Globus pallidus (tissue), 1 donor: ENCODE data around the gene SH3D19.
A peak's percentile ranks its signal among the peaks of the same experiment; 100 is the strongest.

Experiments used
- DNase-seq: peaks from one replicate; pipeline ENCODE4 v3.0.0-alpha.2; 2015; ENCODE audit warnings: low spot score

Gene SH3D19, protein sequence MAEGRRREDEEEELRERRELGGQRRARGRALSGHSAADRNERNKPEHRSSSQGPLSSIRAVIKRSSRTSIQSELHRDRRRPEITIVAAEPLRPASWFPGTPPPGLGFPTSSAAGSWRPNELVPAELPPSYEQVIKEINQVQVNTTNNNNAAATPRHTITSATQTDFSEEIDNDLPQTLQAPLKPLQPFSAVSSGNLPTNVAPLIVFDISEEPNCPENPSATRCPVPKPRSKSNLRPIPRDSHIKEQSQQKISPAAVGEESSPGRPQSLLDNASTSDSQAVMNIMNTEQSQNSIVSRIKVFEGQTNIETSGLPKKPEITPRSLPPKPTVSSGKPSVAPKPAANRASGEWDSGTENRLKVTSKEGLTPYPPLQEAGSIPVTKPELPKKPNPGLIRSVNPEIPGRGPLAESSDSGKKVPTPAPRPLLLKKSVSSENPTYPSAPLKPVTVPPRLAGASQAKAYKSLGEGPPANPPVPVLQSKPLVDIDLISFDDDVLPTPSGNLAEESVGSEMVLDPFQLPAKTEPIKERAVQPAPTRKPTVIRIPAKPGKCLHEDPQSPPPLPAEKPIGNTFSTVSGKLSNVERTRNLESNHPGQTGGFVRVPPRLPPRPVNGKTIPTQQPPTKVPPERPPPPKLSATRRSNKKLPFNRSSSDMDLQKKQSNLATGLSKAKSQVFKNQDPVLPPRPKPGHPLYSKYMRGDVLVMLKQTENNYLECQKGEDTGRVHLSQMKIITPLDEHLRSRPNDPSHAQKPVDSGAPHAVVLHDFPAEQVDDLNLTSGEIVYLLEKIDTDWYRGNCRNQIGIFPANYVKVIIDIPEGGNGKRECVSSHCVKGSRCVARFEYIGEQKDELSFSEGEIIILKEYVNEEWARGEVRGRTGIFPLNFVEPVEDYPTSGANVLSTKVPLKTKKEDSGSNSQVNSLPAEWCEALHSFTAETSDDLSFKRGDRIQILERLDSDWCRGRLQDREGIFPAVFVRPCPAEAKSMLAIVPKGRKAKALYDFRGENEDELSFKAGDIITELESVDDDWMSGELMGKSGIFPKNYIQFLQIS

DNA sequence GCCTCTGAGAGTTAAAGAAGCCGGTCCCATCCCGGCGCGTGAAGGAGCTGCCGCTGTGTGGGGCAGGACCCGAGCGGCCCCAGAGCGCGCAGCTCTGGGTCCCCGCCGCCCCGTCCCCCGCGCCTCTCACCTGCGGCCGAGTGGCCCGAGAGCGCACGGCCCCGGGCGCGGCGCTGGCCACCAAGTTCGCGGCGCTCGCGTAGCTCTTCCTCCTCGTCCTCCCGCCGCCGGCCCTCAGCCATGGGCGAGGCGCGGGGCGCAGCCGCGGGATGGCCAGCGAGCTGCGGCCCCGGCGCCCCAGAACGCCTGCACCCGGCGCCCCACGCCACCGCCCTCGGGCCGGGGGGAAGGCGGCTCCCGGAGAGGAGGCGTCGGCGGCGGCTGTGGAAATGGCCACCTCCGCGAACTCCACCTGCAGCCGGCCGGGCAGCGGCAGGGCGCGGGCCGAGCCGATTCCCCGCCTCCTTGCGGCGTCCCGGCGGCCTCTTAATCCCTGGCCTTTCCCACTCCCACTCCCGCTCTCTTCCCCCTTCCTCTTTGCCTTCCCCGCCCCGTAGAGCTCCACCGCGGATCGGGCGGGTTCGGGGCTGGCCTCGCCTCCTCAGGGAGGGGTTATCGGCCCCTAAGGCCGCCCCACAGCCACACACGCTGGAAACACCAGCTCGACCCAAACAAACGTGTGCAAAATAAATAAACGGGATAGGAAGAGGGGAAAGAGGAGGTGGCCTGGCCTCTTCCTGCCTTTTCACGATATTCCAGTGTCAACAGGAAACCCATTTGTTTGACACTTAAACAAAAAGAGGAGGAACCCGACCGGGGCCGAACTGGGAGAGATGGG, at the start of gene SH3D19:
TSS of gene SH3D19 (minus strand) at position 495 of the 838 bp plus-strand sequence. CDS start at position 242, 253 bp downstream.
- peak; percentile 73 for DNase-seq

- peak; percentile 80 for DNase-seq
Measured at GRCh38 chr4:151362404-151363164, 37.2 kb upstream of the SH3D19 start.

GRCh38 chr4:151361966-151362365, 36.6 kb upstream of the SH3D19 start:
- no peak for DNase-seq

- DNase-seq, result no peak
Measured at GRCh38 chr4:151361126-151361525, 35.7 kb upstream of the SH3D19 start.

DNA sequence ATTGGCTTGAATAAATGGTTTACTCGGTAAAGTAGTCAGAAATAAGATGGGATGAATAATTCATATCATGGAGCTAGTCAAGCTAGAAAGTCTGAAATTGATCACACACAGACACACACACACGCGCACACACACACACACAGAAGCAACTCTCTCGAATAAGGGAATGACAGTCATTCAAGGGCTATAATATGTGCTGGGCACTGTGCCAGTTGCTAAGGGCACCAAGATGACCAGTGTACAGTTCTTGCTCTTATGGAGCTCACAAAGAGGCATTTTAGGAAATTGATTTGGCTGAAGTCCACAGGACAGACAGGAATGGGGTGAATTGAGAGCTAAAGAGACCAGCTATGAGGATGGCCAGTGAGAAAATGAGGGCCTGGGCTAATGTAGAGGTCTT, 34.2 kb upstream of the SH3D19 start:
- DNase-seq, result peak; percentile 49

DNA sequence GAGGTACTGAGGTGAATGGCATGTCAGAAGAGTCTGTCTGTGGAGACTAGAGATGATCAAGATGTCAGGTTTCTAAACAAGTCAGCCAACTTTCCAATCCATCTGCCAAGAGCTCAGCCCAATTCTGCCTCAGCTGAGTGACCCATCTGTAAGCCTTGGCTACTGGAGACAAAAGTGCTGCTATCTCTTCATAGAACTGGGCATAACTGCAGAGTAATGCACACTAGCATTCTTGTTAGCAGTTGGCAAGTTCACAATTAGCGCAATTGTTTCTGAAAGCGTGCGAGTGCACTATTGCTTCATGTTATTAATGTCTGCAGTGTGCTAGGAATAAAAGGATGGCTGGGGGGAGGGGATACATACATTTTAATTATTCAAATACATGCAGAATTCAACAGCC, 32.9 kb upstream of the SH3D19 start:
- DNase-seq, result peak; percentile 98

- no peak for DNase-seq
Measured at GRCh38 chr4:151356510-151356909, 31.1 kb upstream of the SH3D19 start.

- DNase-seq, result no peak
Measured at GRCh38 chr4:151355155-151355554, 29.8 kb upstream of the SH3D19 start.

DNA sequence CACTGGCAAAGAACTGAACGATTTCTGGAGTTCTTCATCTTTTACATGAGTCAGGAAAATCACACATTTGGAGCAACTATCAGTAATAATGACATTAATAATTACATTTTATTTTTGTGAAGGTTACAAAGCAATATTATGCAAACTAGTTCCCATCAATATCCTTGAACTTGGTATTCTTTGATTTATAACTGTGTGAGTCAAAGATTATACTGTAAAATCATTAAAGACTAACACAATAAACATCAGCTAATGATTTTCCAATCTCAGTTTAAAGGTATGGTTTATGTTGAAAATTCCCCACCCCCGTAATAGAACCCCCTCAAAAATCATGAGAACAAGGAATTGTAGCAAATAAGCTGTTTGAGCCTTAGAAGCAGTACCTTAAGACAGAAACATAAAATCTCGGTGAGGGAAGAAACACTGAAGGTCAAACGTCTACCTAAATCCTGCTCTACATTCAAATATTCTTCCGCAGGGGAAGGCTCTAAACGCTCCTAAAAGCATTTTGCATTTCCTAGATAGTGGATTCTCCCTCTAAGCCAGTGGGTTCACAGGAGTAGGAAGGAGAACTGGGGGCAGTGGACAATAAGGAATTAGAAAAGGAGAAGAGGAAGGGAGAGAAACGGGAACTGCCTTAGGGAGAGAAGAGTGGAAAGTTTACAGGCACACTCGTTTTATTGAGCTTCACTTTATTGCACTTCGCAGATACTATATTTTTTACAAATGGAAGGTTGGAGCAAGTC, 22.3 kb upstream of the SH3D19 start:
- no peak for DNase-seq

DNA sequence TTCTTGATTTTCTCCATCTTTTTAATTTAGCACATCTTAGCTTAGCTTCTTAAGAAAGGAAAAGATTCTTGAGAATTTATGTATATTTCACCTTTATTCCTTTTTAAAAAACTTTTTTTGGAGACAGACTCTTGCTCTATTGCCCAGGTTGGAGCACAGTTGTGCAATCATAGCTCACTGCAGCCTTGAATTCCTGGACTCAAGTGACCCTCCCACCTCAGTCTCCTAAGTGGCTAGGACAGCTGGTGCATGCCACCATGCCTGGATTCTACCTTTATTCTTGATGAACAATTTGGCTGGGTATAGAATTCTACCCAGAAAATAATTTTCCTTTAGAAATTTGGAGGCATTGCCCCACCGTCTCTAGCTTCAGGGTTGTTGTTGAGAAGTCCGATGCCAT, 19.5 kb upstream of the SH3D19 start:
- DNase-seq, result no peak

DNA sequence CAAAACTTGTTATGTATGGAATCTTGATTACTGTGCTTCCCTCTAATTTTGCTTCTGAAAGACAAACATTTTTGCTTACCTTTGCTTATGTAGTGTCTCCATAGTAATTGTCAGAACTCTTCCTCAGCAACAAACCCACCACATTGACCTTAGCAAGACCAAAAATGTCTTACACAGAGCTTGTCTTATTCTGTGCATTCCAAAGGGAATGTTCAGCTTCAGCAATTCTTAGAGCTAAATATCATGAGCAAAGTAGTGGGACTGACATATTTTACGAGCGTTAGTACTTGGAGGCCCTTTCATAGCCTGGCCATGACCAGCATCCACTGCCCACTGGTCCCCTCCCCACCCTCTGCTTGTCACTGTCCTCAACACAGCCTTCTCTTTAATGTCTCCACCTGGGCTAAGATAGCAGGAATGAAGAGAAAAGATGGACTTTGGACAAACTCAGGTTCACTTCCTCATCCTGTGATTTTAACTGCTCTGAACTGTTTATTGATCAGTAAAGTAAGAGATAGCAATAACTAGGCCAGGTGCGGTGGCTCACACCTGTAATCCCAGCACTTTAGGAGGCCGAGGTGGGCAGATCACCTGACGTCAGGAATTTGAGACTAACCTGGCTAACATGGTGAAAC, 15.5 kb upstream of the SH3D19 start:
- DNase-seq, result no peak

DNA sequence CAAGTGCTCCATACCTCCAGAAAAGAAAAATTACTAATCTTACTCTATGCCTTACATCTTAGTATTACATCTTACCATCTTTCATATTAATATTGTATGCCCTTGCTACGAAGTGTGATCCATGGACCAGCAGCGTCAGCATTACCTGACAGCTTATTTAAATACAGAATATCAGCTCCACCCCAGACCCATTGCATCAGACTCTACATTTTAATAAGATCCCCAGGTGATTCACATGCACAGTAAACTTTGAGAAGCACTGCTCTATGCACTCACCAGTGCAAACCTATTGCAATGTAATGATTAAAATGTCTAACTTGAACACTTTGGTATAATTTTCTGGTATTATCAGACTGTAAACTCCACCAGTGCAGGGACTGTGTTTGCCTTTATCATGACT, 14.1 kb upstream of the SH3D19 start:
- DNase-seq, result no peak

DNA sequence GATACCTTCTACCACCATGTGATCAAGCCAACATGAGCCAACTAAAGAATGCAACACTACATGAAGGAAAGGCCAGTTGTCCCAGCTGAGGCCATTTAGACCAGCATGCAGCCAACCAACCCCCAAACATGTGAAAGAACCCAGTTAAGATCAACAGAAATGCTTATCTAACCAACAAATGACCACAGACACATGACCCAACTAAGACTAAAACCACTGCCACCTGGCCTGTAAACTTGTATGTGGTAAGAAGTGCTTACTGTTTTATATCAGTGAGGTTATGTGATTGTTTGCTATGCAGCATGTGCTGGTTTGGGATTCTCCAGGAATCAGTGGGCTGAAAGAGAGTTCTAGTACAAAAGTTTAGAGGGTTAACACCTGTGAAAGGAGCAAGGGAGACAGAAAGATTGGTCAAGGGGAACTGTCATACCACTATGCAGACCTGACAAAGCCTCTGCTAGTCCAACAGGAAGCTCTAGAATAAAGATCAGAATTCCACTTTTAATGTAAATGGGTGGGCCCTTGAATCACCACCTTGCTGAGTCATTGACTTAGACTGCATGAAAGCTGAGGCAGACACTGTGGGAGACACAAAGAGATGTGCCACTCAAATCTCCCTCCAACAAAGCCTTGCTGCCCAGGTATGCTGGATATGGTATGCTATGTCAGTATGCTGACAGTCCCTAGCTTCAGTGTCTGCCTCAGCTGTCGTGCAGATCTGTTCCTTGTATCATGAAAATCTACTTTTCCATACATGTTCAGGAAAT, 6.1 kb upstream of the SH3D19 start:
- DNase-seq, result no peak

GRCh38 chr4:151329217-151330007, 4.0 kb upstream of the SH3D19 start:
- DNase-seq, result no peak

DNA sequence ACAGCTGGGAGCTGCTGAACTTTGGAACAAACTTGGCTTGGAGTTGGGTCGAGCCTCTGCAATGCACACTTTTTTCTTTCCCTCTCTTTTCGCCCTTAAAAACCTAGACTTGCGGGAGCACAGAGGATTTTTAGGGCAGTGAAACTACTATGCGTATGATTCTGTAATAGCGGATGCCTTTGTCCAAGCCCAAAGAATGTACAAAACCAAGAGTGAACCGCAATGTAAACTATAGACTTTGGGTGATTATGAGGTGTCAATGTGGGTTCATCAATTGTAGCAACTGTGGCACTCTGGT, 493 bp upstream of the SH3D19 start:
- DNase-seq, result no peak

DNA sequence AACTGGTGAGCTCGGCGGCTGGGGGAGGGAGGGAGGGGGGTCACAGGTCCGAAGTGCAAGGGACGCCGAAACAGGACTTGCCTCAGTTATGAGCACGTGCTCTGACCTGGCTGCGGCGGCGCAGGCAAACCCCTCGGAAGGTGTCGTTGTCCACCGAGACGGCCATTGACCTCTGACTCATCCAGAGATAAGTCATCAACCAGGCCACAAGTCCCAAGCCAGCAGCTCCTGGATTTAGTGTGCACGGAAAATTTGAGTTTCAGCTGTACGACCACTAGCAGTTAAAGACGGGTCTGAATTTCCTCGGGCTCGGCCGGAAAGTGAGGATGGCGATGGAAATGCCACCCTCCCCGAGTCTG, 674 bp downstream of the SH3D19 start:
- no peak for DNase-seq

DNA sequence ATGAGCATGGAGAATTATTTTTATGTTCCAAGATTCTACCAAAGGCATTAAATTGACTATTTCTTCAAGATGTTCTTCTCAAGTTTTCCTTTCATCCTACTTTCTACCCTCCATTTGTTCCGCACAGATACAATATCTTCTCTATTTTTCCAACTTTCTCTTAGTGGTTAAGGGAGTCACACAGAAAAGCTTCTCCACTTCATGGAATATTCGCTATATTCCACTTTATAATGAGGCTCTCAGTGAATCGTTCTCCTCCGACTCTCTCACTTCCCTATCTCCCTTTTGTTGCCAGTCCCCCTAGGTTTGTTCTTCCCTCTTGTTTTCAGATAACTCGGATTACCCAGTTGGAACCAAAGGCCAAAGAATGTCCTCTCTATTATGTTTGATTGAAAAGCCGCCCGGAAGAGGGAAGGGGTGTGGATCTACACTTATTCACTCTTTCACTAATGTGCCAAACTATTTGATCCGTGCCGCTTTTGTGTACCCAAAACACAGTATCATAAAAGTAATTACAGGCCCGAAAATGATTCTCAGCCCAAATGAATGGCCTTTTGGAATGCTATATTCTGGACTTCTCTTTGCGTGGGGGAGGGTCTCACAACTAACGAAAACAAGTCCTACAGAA, 1.2 kb downstream of the SH3D19 start:
- DNase-seq, result peak; percentile 62

DNA sequence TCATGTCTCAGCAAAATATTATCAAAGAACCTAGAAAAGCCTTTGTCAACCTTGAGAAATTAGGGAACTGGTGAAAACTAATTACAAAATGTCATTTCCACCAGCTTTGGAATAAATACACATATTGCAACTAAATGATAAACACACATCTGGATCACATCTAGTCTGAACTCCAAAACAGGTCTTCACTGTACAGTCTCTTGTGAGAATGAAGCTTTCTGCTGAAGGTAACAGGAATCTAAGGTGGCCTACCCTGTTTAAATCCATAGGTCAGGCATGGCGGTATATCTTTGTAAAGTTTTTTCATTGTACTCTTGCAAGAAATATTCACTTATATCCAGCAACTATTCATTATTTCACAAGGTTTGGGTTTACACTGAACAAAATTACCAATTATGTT, 1.7 kb downstream of the SH3D19 start:
- no peak for DNase-seq
